HL-60 (cell line): ENCODE data around the gene PXK.

Experiments used
- CTCF ChIP-seq: IDR thresholded peaks from one replicate; pipeline ENCODE4 v1.5.1; 2011; ENCODE audit warnings: low read length, control low read depth, inconsistent platforms; ENCODE audit not compliant: insufficient read depth
- POLR2AphosphoS5 ChIP-seq: IDR thresholded peaks from 2 replicates; pipeline ENCODE4 v1.6.1; 2012; ENCODE audit warnings: low read depth
- REST ChIP-seq: IDR thresholded peaks from 2 replicates; pipeline ENCODE4 v1.6.1; 2012; ENCODE audit warnings: low read depth; ENCODE audit not compliant: insufficient replicate concordance
- SPI1 ChIP-seq: IDR thresholded peaks from 2 replicates; pipeline ENCODE4 v1.6.1; 2012; ENCODE audit warnings: low read depth, mild to moderate bottlenecking, borderline replicate concordance

GRCh38 chr3:58473275-58473674, 140.6 kb downstream of the PXK start:
- TF ChIP-seq CTCF (no peak), REST (no peak), POLR2AphosphoS5 (no peak), SPI1 (no peak)
